Activated CD4-positive, alpha-beta T cell treated with anti-CD3 and anti-CD28 coated beads for 4 hours (primary cell): ENCODE results near the gene TOP1.
A peak's percentile ranks its signal among the peaks of the same experiment; 100 is the strongest.

Experiments used
- DNase-seq, 2 donors: peaks; one replicate each; pipeline ENCODE4 v3.0.0-alpha.2; 2020

TOP1 gene

GRCh38 chr20:41151134-41151869, 122.7 kb downstream of the TOP1 start:
- no peak for DNase-seq

GRCh38 chr20:41152108-41152757, 123.6 kb downstream of the TOP1 start:
- DNase-seq, result no peak

- no peak for DNase-seq
Measured at GRCh38 chr20:41154436-41155176, 126.0 kb downstream of the TOP1 start.

GRCh38 chr20:41155261-41155660, 126.6 kb downstream of the TOP1 start:
- no peak for DNase-seq

- DNase-seq, result no peak
Measured at GRCh38 chr20:41158082-41158625, 129.5 kb downstream of the TOP1 start.

GRCh38 chr20:41159547-41159946, 130.9 kb downstream of the TOP1 start:
- DNase-seq, result no peak

- DNase-seq, result no peak
Measured at GRCh38 chr20:41160686-41161085, 132.1 kb downstream of the TOP1 start.

GRCh38 chr20:41161886-41162285, 133.3 kb downstream of the TOP1 start:
- no peak for DNase-seq

- no peak for DNase-seq
Measured at GRCh38 chr20:41162396-41162795, 133.8 kb downstream of the TOP1 start.

GRCh38 chr20:41163821-41164220, 135.2 kb downstream of the TOP1 start:
- DNase-seq, result no peak

GRCh38 chr20:41165001-41165882, 136.6 kb downstream of the TOP1 start:
- DNase-seq, result no peak

GRCh38 chr20:41166201-41167117, 137.8 kb downstream of the TOP1 start:
- DNase-seq, result no peak

GRCh38 chr20:41167118-41167470, 138.5 kb downstream of the TOP1 start:
- no peak for DNase-seq

GRCh38 chr20:41167481-41168253, 139.0 kb downstream of the TOP1 start:
- DNase-seq, result no peak

GRCh38 chr20:41168281-41169161, 139.9 kb downstream of the TOP1 start:
- DNase-seq, result no peak

- peak in 1 of 2 donors; percentile 0 for DNase-seq
Measured at GRCh38 chr20:41169162-41169690, 140.6 kb downstream of the TOP1 start.

- DNase-seq, result no peak
Measured at GRCh38 chr20:41169791-41170351, 141.2 kb downstream of the TOP1 start.

- DNase-seq, result no peak
Measured at GRCh38 chr20:41170386-41171105, 141.9 kb downstream of the TOP1 start.
